Bronchial epithelial cell (primary cell): ENCODE data around the gene BICC1. TPM values are rescaled to one million over a fixed set of nuclear protein-coding genes. Genes with fewer than 3 reads are reported as not detected.

Experiments used
- DNase-seq: peaks from one replicate; pipeline ENCODE4 v3.0.0-alpha.2; 2010; ENCODE audit warnings: low read depth
- FAIRE-seq: peaks from 2 replicates; lab custom pipeline; 2011; peaks lifted over from hg19 to GRCh38; lab: Jason Lieb, UNC
- H3K27me3 ChIP-seq: 2 replicates; pipeline ENCODE4 v1.5.1; 2011; ENCODE audit warnings: low read length; ENCODE audit not compliant: control insufficient read depth, insufficient read depth
- H3K36me3 ChIP-seq: 2 replicates; pipeline ENCODE4 v1.5.1; 2011; ENCODE audit warnings: low read length; ENCODE audit not compliant: control insufficient read depth, insufficient read depth
- H3K4me3 ChIP-seq: 2 replicates; pipeline ENCODE4 v1.5.1; 2011; ENCODE audit warnings: mild to moderate bottlenecking, low read depth, low read length, control low read depth
- CTCF ChIP-seq: IDR thresholded peaks from 2 replicates; pipeline ENCODE4 v1.5.1; 2011; ENCODE audit warnings: mild to moderate bottlenecking, moderate library complexity, low read length, control low read depth, inconsistent platforms; ENCODE audit not compliant: insufficient read depth, severe bottlenecking
- total RNA-seq: library from RNA; depleted of rRNA; stranded (reverse); fragments of >200 nt; gene quantifications from 2 replicates; pipeline ENCODE4 v1.2.1, GENCODE V29; 2014

Gene BICC1
- total RNA-seq, 1 donor from 2014 or later: 1.1 TPM

- TF ChIP-seq CTCF: no peak
- no peak overlapping the region for H3K4me3 ChIP-seq
- DNase-seq (no peak), FAIRE-seq (no peak)
- H3K36me3 ChIP-seq: no peaks in the 10 kb centered on the region
- H3K27me3 ChIP-seq: no peaks in the 10 kb centered on the region
These were observed 245.6 kb downstream of the BICC1 start for GRCh38 chr10:58758321-58758720.

GRCh38 chr10:58764087-58764747 is 251.5 kb downstream of the BICC1 start:
- Histone ChIP-seq H3K36me3 (no peaks in the 10 kb centered on the region), H3K27me3 (no peaks in the 10 kb centered on the region), H3K4me3 (no peak overlapping the region)
- no peak for FAIRE-seq
- no peak for DNase-seq
- TF ChIP-seq CTCF: no peak

GRCh38 chr10:58765910-58766309 is 253.2 kb downstream of the BICC1 start:
- Histone ChIP-seq H3K36me3 (no peaks in the 10 kb centered on the region), H3K27me3 (no peaks in the 10 kb centered on the region), H3K4me3 (no peak overlapping the region)
- DNase-seq: no peak
- TF ChIP-seq CTCF: no peak
- no peak for FAIRE-seq

- Histone ChIP-seq H3K4me3 (no peak overlapping the region), H3K27me3 (no peaks in the 10 kb centered on the region), H3K36me3 (no peaks in the 10 kb centered on the region)
- FAIRE-seq: no peak
- TF ChIP-seq CTCF: no peak
- DNase-seq: no peak
These were observed 255.0 kb downstream of the BICC1 start for GRCh38 chr10:58767652-58768051.

GRCh38 chr10:58771863-58772262 is 259.2 kb downstream of the BICC1 start:
- FAIRE-seq: no peak
- H3K4me3 ChIP-seq: no peak overlapping the region
- no peaks in the 10 kb centered on the region for H3K36me3 ChIP-seq
- TF ChIP-seq CTCF: no peak
- DNase-seq: no peak
- H3K27me3 ChIP-seq: no peaks in the 10 kb centered on the region

- TF ChIP-seq CTCF: no peak
- no peak for DNase-seq
- H3K27me3 ChIP-seq: no peaks in the 10 kb centered on the region
- no peak overlapping the region for H3K4me3 ChIP-seq
- H3K36me3 ChIP-seq: no peaks in the 10 kb centered on the region
- FAIRE-seq: no peak
These were observed 260.1 kb downstream of the BICC1 start for GRCh38 chr10:58772758-58773157.
